Left lung (tissue), 10 donors: Measurements from ENCODE around the gene SSRP1. TPM values are rescaled to one million over a fixed set of nuclear protein-coding genes. Genes with fewer than 3 reads are reported as not detected.
A peak's percentile ranks its signal among the peaks of the same experiment; 100 is the strongest.
"Not testable (repeated sequence)": the region's sequence is repeated elsewhere in the genome, so short reads cannot be mapped to it uniquely, and the experiment has no call there.

ENCODE experiments used
- ATAC-seq: fragments of 200-7000 bp; cut with Tn5 transposase; one replicate; pipeline ENCODE4 v1.9.1; 2020; ENCODE audit warnings: moderate library complexity
- DNase-seq, 4 donors: peaks; one replicate each; pipeline ENCODE4 v3.0.0-alpha.2; 2013 to 2020
- H3K27ac ChIP-seq, 2 donors: fragments of 200-600 bp; sonication (generic) in 1 of 2; one replicate each; pipeline versions ENCODE4 v1.5.0 to v1.8.0; 2020 to 2021
- H3K27me3 ChIP-seq, 2 donors: fragments of 200-600 bp; sonication (generic) in 1 of 2; one replicate each; pipeline versions ENCODE4 v1.5.0 to v1.8.0; 2020 to 2021
- H3K36me3 ChIP-seq, 2 donors: fragments of 200-600 bp; sonication (generic) in 1 of 2; one replicate each; pipeline versions ENCODE4 v1.5.0 to v1.8.0; 2020 to 2021
- H3K4me1 ChIP-seq, 2 donors: fragments of 200-600 bp; one replicate each; pipeline ENCODE4 v1.8.0; 2021
- H3K4me3 ChIP-seq, 2 donors: fragments of 200-600 bp; sonication (generic) in 1 of 2; one replicate each; pipeline versions ENCODE4 v1.5.0 to v1.8.0; 2020 to 2021; ENCODE audit warnings: mild to moderate bottlenecking in 1 of 2
- H3K9me3 ChIP-seq, 2 donors: fragments of 200-600 bp; sonication (generic) in 1 of 2; one replicate each; pipeline versions ENCODE4 v1.5.0 to v1.8.0; 2020 to 2021
- intact Hi-C, 2 donors: fragments of 100-400 bp; cut with DNase I; formaldehyde crosslinking; loops; one replicate each; pipeline versions ENCODE4 v1.11.2 to v1.14.2; 2022
- polyA plus RNA-seq, 6 donors: library from polyadenylated mRNA; unstranded; fragments of 120-200 nt; gene quantifications; one replicate each; pipeline ENCODE4 v1.2.1, GENCODE V29; 2013; ENCODE audit not compliant: insufficient read length in 6 of 6
- total RNA-seq, 2 donors: library from RNA; stranded (reverse); fragmentation: NEBNext Ultra II Directional; extraction: Animal tissue kit (Norgen Biotek cat#: 25700); gene quantifications; one replicate each; pipeline ENCODE4 v1.2.1, GENCODE V29; 2021
- TF ChIP-seq, protein P1 (sequence below), 2 donors: fragments of 200-600 bp; sonication (generic) in 1 of 2; IDR thresholded peaks; one replicate each; pipeline versions ENCODE4 v1.5.0 to v1.8.0; 2021; ENCODE audit warnings: antibody characterized with exemption in 2 of 2
- donor health status: DM: no; HTN: yes; CAD: no.
- donor health status: DM: no; HTN: no; CAD: no.

The SSRP1 gene
- total and polyA plus RNA-seq, 8 donors: 57.3 to 208 (median 179) TPM

- H3K9me3 ChIP-seq: no peaks in the 10 kb centered on the region
- TF ChIP-seq, protein P1, sequence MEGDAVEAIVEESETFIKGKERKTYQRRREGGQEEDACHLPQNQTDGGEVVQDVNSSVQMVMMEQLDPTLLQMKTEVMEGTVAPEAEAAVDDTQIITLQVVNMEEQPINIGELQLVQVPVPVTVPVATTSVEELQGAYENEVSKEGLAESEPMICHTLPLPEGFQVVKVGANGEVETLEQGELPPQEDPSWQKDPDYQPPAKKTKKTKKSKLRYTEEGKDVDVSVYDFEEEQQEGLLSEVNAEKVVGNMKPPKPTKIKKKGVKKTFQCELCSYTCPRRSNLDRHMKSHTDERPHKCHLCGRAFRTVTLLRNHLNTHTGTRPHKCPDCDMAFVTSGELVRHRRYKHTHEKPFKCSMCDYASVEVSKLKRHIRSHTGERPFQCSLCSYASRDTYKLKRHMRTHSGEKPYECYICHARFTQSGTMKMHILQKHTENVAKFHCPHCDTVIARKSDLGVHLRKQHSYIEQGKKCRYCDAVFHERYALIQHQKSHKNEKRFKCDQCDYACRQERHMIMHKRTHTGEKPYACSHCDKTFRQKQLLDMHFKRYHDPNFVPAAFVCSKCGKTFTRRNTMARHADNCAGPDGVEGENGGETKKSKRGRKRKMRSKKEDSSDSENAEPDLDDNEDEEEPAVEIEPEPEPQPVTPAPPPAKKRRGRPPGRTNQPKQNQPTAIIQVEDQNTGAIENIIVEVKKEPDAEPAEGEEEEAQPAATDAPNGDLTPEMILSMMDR (IDR thresholded peaks at IDR 0.05): no peak
- no peaks in the 10 kb centered on the region for H3K27me3 ChIP-seq
- no peaks in the 10 kb centered on the region for H3K36me3 ChIP-seq
- DNase-seq (no peak), ATAC-seq (no peak)
- H3K4me1 ChIP-seq: peaks cover 0 to 9% of the 10 kb centered on the region in 2 donors
- no peak overlapping the region for H3K4me3 ChIP-seq
- H3K27ac ChIP-seq: no peak overlapping the region
- intact Hi-C loops: no loop called here
Measured at GRCh38 chr11:57340039-57340615, 4.4 kb upstream of the SSRP1 start.

- DNase-seq (no peak), ATAC-seq (no peak)
- Histone ChIP-seq H3K4me3 (no peak overlapping the region), H3K4me1 (peaks cover 5 to 17% of the 10 kb centered on the region in 2 donors), H3K36me3 (no peaks in the 10 kb centered on the region), H3K9me3 (no peaks in the 10 kb centered on the region), H3K27me3 (no peaks in the 10 kb centered on the region), H3K27ac (no peak overlapping the region)
- intact Hi-C loops: no loop called here
- TF ChIP-seq, protein P1 (IDR thresholded peaks at IDR 0.05): no peak
Measured at GRCh38 chr11:57339328-57339727, 3.6 kb upstream of the SSRP1 start.

DNA sequence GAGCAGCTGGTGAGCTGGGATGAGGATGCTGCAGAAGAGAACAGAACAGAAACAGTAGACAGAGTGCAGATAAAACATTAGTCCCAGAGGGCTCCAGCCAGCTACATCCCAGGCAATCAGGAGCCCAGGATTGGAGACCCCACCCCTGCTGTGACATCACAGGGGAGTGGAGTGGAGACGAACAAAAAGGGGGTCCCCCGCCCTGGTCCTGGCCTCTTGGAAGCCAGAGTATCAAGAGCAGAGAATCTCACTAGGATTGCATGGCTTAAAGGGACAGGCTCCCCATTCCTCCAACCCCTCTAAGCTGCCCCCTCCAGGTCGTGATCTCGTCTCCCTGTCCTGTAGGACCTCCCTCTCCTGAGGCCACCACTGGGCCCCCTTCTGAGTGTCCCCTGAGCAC lies 2.5 kb upstream of the SSRP1 start, which contains the start of gene P2RX3:
Gene P2RX3, plus strand, starts transcription at position 211 of the 400 bp plus-strand sequence. CDS start 199 bp downstream, outside the sequence.
- DNase-seq: no peak
- Histone ChIP-seq H3K36me3 (peaks cover 0 to 8% of the 10 kb centered on the region in 2 donors), H3K27me3 (no peaks in the 10 kb centered on the region), H3K9me3 (no peaks in the 10 kb centered on the region), H3K4me3 (no peak within 1 kb of the TSS), H3K4me1 (peaks cover 9 to 25% of the 10 kb centered on the region in 2 donors), H3K27ac (no peak within 1 kb of the TSS)
- intact Hi-C loops: no loop called here
- TF ChIP-seq, protein P1 (IDR thresholded peaks at IDR 0.05): no peak
- ATAC-seq: no peak

DNA sequence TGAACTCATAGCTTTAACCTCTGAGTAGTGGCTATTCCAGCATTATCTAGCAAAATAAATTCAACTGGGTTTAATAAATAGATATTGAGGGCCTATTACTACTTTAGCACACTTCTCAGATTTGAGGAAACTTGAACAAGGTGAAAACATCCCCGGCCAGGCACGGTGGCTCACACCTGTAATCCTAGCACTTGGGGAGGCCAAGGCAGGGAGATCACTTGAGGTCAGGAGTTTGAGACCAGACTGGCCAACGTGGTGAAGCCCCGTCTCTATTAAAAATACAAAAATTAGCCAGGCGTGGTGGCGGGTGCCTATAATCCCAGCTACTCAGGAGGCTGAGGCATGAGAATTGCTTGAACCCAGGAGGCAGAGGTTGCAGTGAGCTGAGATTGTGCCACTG lies 1.2 kb upstream of the SSRP1 start:
- H3K4me3 ChIP-seq, H3K27ac ChIP-seq, intact Hi-C loops, DNase-seq, H3K27me3 ChIP-seq, ATAC-seq, H3K9me3 ChIP-seq: not testable (repeated sequence)
- H3K36me3 ChIP-seq: peaks cover 0 to 21% of the 10 kb centered on the region in 2 donors
- peaks cover 9 to 25% of the 10 kb centered on the region in 2 donors for H3K4me1 ChIP-seq

GRCh38 chr11:57336111-57336666 lies 497 bp upstream of the SSRP1 start:
- ATAC-seq: no peak
- Histone ChIP-seq H3K4me1 (peaks cover 9 to 25% of the 10 kb centered on the region in 2 donors), H3K9me3 (no peaks in the 10 kb centered on the region), H3K36me3 (peaks cover 0 to 27% of the 10 kb centered on the region in 2 donors), H3K27me3 (no peaks in the 10 kb centered on the region), H3K4me3 (peak overlapping the region; percentile 64 to 76), H3K27ac (peak overlapping the region; percentile 76 to 84)
- TF ChIP-seq, protein P1 (IDR thresholded peaks at IDR 0.05): no peak
- DNase-seq: peak in 1 of 4 donors; percentile 29
- intact Hi-C loops: no loop called here
